Bronchial epithelial cell (primary cell): ENCODE results near the gene SPRED2. TPM values are rescaled to one million over a fixed set of nuclear protein-coding genes. Genes with fewer than 3 reads are reported as not detected.

Experiments
- DNase-seq: peaks from one replicate; pipeline ENCODE4 v3.0.0-alpha.2; 2010; ENCODE audit warnings: low read depth
- FAIRE-seq: peaks from 2 replicates; lab custom pipeline; 2011; peaks lifted over from hg19 to GRCh38; lab: Jason Lieb, UNC
- H3K27me3 ChIP-seq: 2 replicates; pipeline ENCODE4 v1.5.1; 2011; ENCODE audit warnings: low read length; ENCODE audit not compliant: control insufficient read depth, insufficient read depth
- H3K36me3 ChIP-seq: 2 replicates; pipeline ENCODE4 v1.5.1; 2011; ENCODE audit warnings: low read length; ENCODE audit not compliant: control insufficient read depth, insufficient read depth
- H3K4me3 ChIP-seq: 2 replicates; pipeline ENCODE4 v1.5.1; 2011; ENCODE audit warnings: mild to moderate bottlenecking, low read depth, low read length, control low read depth
- CTCF ChIP-seq: IDR thresholded peaks from 2 replicates; pipeline ENCODE4 v1.5.1; 2011; ENCODE audit warnings: mild to moderate bottlenecking, moderate library complexity, low read length, control low read depth, inconsistent platforms; ENCODE audit not compliant: insufficient read depth, severe bottlenecking
- total RNA-seq: library from RNA; depleted of rRNA; stranded (reverse); fragments of >200 nt; gene quantifications from 2 replicates; pipeline ENCODE4 v1.2.1, GENCODE V29; 2014

SPRED2 gene
- total RNA-seq, 1 donor from 2014 or later: 3.4 TPM

- DNase-seq (no peak), FAIRE-seq (no peak)
- no peak for TF ChIP-seq CTCF
- no peak overlapping the region for H3K4me3 ChIP-seq
- no peaks in the 10 kb centered on the region for H3K27me3 ChIP-seq
- H3K36me3 ChIP-seq: no peaks in the 10 kb centered on the region
These were observed 32.7 kb upstream of the SPRED2 start for GRCh38 chr2:65465124-65465523.

- no peak for TF ChIP-seq CTCF
- DNase-seq (no peak), FAIRE-seq (no peak)
- Histone ChIP-seq H3K27me3 (no peaks in the 10 kb centered on the region), H3K36me3 (no peaks in the 10 kb centered on the region), H3K4me3 (no peak overlapping the region)
These were observed 32.2 kb upstream of the SPRED2 start for GRCh38 chr2:65464604-65465003.

- Histone ChIP-seq H3K4me3 (no peak overlapping the region), H3K36me3 (no peaks in the 10 kb centered on the region), H3K27me3 (no peaks in the 10 kb centered on the region)
- TF ChIP-seq CTCF: no peak
- DNase-seq: no peak
- FAIRE-seq: no peak
These were observed 26.6 kb upstream of the SPRED2 start for GRCh38 chr2:65458999-65459398.

- H3K36me3 ChIP-seq: no peaks in the 10 kb centered on the region
- FAIRE-seq (no peak), DNase-seq (peak; percentile 61)
- no peak for TF ChIP-seq CTCF
- no peaks in the 10 kb centered on the region for H3K27me3 ChIP-seq
- no peak overlapping the region for H3K4me3 ChIP-seq
These were observed 24.5 kb upstream of the SPRED2 start for GRCh38 chr2:65456886-65457285.

GRCh38 chr2:65456064-65456463 lies 23.7 kb upstream of the SPRED2 start:
- Histone ChIP-seq H3K4me3 (no peak overlapping the region), H3K36me3 (no peaks in the 10 kb centered on the region), H3K27me3 (no peaks in the 10 kb centered on the region)
- TF ChIP-seq CTCF: no peak
- DNase-seq (peak; percentile 85), FAIRE-seq (no peak)

GRCh38 chr2:65453916-65454315 lies 21.5 kb upstream of the SPRED2 start:
- H3K36me3 ChIP-seq: no peaks in the 10 kb centered on the region
- TF ChIP-seq CTCF: no peak
- FAIRE-seq (no peak), DNase-seq (peak; percentile 68)
- no peaks in the 10 kb centered on the region for H3K27me3 ChIP-seq
- H3K4me3 ChIP-seq: no peak overlapping the region
